Gastrocnemius medialis (tissue), 4 donors: ENCODE data around the gene PTPRM.

Experiments used
- CTCF ChIP-seq, 5 experiments: fragments of 450-650 bp in 3 of 5; fragments of 200-600 bp in 2 of 5; sonication (generic) in 2 of 5; IDR thresholded peaks in 4 of 5; conservative IDR thresholded peaks in 1 of 5; 1 replicate in 4 of 5; 2 replicates in 1 of 5; pipeline ENCODE4 v1.5.1; 2016 to 2019; ENCODE audit warnings: antibody characterized with exemption in 5 of 5, mild to moderate bottlenecking in 3 of 5, moderate library complexity in 3 of 5
- POLR2A ChIP-seq, 2 donors: fragments of 450-650 bp; IDR thresholded peaks; one replicate each; pipeline ENCODE4 v1.6.1; 2017; ENCODE audit warnings: antibody characterized with exemption in 2 of 2, mild to moderate bottlenecking in 2 of 2, moderate library complexity in 2 of 2

GRCh38 chr18:7793100-7793499 is 226.0 kb downstream of the PTPRM start:
- TF ChIP-seq CTCF (IDR thresholded peaks at IDR 0.05 in 4 of 5, conservative IDR thresholded peaks at IDR 0.05 in 1 of 5) (no peak), POLR2A (IDR thresholded peaks at IDR 0.05) (no peak)
